ENCODE data around the gene TRAPPC14.

The TRAPPC14 gene

DNA sequence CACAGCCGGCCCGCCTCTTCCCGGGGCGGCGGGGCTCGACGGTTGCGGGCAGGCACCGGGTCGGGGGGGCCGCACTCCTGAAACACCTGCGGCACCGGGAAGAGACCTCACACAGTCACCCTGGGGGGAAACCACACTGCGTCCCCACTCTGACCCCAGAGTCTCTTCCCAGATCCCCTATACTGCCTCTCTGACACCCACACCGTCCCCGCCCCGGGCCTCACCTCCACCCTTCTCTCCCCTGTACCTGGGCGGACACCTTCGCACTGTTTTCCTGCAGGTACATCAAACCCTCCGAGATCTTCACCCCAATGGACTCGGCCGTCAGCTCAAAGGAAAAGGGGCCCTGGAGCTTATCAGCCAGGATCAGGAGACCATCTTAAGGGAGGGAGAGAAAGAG, 13.3 kb upstream of the TRAPPC14 start:
- DNase-seq = no peak

DNA sequence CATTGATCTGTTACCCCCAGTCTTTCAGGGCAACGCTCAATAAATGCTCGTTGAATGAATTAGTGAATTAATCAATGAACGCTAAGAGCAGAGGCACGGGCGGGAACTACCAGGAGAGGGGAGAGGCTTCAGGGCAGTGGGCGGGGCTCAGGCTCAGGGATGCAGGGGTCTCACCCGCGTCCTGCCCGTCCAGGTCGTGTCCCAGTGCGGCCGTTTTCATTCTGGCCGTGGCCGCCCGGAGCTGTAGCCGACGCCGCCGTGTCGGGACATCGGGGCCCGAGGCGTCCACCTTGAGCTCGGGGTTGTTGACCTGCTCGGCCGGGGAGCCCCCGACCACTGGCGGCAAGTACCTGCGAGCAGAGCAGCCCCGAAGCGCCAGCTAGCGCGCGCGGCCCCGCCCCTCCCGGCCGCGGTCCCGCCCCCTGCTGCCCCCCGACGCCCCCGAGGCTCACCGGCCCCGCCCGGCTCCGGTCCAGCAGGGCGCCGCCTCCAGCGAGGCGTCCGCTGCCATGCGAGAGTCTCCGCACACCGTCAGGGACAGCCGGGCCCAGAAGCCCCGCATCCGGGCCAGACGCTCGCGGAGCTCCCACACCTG, 12.7 kb upstream of the TRAPPC14 start:
- DNase-seq = no peak

DNA sequence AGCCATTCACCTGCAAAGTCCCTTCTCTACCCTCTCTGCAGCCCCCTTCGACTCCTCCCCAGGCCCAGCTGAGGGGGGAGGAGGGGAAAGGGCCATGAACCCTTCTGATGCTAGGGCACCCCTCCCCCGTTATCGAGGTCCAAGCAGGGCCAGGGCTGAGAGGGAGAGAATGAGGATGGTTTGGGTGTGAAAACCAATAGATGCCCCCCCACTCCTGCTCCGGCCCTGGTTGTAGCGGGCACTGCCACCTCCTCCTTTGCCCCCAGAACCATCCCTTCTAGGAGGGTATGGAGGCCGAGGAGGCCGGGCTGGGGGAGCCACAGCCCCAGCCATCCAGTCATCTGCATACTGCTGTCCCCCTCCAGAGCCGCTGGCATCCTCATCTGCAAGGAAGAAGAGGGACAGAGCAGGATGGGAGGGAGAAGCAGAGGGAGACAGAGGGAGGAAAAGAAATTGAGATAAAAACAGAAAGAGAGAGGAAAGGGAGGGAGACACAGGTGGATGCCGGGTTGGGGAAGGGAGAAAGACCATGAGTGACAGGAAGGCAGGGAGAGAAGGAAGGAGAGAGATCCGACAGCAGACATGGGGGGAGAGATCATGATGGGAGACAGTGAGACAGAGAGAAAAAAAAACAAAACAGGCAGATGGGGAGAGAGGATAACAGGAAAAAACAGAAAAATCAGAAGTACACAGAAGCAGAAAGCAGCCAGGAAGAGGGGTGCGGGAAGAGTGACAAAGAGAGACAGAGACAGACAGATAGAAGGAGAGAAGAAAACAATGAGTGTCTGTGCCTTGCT, 11.8 kb upstream of the TRAPPC14 start:
- no peak for DNase-seq

DNA sequence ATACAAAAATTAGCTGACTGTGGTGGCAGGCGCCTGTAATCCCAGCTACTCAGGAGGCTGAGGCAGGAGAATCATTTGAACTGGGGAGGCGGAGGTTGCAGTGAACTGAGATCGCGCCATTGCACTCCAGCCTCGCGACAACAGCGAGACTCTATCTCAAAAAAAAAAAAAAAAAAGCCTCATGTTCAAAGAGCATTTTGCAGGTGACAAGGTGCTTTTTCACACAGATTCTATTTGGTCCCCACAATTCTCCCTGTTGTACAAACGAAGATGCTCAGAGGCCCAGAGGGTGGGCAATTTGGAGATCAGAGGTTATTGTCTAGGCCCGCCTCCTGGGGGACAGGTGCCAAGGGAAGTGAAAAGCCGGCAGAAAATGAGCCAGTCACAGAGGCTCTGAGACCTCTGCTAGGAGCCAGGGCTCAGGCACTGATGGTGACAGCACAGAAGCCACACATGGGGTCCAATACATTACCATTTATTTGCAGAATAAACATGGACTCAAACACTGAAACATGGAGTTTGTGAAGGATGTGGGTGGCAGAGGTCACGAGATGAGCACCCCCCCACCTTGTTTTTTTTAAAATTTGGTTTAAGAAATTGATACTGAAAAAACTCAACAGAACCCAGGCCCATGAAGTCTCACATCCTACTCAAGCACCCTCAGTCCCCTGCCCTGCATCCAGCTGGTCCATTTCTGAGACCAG, 10.8 kb upstream of the TRAPPC14 start:
- DNase-seq = no peak

DNA sequence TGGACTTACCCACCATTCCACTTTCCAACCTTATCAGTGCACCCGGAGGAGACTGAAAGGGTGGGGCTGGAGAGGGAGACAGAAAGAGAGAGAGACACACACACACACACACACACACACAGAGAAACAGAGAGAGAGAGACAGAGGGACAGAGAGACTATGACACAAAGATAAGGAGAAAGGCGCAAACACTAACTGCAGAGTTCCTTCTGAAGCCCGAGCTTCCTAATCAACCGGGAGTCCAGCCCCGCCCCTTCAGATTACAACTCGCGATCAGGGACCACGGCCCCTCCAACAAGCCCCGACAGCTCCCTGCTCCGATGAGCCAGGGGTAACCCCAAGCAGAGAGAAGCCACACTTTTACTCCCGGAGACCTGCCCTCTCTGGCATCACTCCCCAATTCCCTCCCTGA, 9.4 kb upstream of the TRAPPC14 start:
- DNase-seq = no peak

DNA sequence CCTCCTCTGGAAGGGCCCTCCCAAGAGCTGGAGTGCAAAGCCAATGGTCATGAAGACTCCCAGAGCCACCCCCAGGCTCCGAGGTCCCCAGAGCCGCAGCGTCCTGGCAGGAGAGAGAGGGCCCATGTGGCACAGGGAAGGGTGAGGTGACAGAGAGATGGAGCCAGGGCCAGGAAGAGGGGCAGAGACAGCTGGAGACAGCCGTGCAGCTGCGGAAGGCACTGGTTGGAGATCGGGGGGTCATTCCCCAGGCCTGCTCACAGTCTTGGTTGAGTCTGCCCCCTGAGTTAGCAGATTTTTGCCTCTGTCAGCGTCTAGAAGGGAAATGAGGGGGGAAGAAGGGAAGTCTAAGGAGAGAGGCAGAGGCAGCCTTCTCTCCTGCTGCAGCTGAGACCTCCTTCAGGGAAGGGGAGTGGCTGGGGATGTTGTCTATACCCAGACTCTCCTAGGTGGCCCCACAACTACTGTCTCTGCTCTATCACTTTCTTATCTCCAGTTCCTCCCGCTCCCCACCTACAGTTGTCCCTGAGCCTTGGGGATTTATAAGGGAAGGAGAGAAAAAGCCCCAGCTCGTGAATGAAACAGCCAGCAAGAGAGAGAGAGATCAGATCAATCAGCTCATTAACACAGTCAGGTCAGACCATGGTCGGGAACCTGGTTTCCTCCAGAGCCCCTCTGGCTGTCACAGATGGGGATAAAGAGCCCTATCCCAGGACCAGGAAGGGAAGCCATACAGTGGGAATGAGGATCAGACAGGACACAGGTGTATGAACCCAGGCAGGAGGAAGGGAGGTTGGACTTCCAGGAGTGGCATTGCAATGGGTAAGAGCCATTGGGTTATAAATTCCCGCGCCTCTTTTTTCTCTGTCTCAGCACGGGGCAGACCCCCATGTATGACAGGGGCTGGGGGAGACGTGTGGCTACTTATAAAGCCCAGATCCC, 8.7 kb upstream of the TRAPPC14 start:
- DNase-seq = no peak

DNA sequence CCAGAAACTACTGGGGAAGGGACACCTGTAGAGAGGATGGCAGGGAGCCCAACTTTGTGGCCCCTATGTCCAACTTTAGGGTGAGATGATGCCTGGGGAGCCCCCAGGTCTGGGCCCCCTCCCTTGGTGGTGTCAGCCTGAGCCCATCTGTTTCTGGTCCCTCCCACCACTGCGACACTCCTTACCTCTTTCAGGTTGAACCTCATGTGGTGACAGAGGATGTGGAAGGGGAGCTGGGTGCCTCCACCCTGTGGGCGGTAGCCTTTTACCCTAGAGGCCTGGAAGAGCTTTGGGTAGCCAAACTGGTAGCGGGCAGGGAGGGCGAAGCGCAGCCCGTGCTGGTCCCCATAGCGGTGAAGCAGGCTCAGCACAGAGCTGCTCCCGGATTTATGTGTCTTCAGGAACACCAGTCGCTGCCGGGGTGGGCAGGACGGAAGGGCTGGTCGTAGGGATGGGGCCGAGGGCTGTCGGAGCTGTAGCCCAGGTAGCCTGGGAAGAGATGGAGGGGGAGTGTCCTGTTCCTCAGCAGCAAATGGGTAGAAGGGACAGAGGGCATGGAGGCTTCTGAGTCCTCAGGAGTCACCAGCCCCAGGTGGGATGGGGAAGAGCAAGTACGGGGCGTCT, 7.9 kb upstream of the TRAPPC14 start:
- DNase-seq = no peak

DNA sequence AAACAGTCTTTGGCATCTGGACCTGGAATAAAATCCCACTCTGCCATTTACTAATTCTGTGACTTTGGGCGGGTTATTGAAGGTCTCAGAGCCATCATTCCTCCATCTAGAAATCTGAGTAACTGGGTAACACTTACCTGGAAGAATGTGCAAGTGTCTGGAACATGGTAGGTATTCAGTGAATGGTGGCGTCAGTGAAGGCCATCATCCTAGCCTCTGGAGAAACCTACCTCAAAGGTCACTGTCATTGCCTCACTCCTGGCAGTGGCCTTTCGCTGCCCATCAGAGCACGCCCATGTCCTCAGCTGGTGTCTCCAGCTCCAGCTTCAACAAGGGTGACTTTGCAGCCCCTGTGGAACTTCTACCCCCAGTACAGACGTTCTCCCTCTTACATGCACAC, 5.3 kb upstream of the TRAPPC14 start:
- DNase-seq = no peak

DNA sequence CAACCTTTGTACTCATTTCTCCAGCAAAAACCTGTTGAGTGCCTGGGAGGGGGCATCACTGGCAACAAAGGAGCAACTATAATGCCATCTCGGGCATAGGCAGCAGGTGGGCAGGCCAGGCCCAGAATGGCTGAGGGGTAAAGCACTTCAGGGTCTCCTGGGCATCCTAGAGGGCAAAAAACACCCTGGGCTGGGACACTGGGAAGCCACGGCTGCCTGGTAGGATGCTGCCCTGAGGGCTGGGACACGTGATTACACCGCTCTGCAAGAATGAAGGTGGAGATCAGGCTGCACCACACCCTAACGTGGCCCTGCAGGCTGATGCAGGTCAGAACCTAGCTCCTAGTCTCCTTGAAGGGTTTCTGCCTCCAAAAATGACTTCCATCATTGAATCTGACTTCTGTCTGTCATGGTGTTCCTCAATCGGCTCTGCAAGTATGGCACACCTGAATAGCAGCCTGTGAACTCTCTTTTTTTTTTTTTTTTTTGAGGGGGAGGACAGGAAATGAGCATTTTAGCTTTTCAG, 4.5 kb upstream of the TRAPPC14 start:
- DNase-seq = no peak

DNA sequence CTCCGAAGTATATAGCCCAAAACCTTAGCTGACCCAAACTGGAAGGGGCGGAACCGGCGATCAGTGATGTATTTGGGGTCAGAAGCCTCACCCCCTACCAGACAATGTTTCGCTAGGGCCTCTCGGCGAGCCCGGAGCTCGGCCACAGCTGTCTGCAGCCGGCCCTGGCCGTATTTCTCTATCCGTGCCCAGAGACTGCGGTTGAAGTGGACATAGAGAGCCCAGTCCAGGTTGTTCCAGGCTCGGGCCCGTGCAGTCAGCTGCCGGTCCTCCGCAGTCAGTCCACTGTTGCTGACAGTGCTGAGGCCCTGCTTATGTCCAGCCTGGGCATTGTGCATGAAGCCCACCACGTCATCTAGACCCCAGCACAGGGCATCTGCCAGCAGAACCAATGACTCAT, 1.5 kb upstream of the TRAPPC14 start:
- DNase-seq = no peak

DNA sequence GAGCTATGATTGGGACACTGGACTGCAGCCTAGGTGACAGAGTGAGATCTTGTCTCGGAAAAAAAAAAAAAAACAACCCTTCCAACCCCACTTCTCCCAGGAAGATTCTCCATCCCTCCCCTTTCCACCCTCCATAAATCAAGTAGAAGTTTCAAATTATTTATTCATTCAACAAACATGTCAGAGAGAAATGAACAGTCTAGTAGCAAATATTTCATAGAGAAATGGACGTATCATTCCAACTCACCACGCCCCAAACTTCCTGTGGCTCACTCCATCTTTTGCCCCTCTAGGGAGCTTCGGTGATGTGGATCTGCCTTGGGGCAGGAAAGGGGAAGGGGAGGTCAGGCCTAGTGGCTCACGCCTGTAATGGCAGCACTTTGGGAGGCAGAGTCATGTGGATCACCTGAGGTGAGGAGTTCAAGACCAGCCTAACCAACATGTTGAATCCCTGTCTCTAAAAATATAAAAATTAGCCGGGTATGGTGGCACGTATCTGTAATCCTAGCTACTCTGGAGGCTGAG, 638 bp upstream of the TRAPPC14 start:
- DNase-seq = no peak

DNA sequence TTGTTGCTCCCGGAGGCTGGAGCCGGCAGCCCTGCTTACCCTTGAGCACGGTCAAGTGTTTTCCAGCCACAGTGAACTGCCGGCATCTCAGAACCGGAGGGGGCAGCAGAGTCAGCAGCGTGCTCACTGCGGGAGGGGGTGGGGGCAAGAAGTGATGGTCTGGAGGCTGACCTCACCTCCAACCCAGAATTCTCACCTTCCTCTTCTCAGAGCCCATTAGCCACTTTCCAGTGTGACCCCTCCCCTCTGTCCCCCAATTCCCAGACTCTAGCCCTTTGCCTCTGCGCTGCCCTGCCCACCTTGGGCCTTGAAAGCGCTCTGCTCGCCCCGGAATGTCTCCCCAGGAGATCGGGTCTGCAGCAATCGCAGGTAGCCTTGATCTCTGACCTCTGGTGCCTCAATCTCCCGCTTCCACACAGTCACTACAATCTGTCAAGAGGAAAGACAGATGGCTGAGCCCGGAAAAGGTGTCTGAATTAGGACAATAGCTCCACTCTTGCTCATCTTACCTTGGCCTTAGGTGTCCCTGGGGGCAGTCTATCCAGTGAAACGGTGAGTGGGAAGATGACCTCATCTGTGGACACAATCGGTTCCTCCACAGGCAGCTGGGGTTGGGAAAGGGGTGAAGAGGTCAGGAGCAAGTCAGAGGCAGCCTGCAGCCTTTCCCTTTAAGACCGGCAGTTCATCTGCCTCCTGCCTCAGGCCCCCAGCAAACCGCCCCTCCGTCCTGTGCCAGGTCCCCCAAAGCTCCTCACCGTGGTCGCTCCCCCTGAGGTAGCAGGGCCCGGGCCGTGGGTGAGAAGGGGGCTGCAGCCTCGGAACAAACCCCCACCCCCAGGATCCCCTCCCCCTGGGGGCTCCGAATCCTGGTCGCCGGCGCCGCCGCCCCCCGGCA, 942 bp downstream of the TRAPPC14 start:
- no peak for DNase-seq

DNA sequence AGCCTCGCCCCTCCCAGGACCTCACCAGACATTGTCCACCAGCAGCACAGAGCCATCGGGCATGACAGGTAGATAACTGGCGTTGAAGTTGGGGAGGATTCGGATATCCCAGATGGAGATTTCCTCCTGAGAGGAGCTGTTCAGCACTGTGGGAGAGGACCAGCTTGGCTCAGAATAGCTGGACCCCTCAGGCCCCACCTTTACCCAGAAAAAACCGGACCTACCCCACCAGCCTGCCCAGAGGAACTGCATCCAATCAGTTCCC, 1.5 kb downstream of the TRAPPC14 start:
- DNase-seq = no peak

DNA sequence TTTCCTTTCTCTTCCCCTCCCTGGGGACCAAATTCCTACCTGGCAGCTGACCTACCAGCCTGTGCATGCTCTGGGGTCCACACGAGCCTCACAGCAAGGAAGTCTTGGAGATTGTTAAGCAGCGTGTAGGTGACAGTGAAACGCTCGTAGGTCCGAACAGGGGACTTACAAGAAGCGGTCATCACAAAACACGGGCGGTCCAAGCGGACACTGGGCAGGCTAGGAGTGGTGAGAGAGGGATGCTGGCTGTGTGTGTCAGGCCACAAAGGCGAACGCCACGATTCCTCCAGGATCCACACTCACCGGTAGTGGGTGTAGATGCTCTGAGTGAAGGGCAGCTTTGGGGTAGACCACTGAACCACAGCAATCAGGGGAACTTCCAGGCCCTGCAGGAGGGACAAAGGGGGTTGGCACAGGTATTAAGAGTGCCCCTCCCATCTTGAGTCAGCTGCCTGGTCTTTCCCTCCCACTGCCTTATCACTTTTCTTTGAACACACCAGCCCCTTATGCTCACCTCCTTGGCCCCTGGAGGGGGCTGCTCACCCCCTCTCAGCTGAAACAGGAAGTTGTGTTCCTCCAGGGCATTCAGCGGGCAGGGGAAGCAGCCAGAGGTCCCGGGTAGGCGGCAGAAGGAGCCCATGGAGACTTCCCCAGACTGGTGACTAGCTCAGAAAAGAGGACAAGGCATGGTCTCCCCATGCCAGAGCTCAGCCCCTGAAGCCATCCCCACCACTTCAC, 2.0 kb downstream of the TRAPPC14 start:
- no peak for DNase-seq

DNA sequence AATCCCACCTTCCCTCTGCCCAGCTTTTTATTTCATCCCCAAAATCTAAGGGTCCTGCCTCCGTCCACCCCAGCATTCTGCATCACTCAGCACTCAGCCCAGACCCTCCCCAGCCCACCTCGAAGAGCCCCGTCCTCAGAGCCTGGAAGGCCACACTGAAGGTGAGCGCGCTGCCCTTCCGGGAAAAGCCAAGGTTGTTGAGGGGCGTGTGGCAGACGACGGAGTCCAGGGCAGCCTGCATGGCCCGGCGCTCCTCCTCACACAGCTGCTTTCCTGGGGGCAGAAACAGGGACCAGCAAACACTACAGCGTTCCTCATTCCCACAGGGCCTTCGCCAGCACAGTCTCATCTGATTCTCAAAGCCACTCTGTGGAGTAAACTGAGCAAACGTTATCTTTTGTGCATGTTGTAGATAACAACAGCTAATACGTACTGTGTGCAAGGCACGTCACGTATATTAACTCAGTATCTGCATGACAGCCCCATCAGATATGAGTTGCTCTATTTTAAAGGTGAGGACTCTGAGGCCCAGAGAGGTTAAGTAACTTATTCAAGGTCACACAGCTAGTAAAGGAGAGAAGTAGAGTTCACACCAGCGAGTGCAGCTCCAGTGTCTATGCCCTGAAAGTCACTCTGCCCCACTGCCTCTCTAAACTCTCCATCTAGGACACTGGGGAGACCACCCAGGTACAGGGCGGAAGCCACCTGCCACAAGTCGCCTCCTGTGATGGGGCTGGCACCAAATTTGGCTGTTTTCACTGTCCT, 2.8 kb downstream of the TRAPPC14 start:
- DNase-seq = no peak

DNA sequence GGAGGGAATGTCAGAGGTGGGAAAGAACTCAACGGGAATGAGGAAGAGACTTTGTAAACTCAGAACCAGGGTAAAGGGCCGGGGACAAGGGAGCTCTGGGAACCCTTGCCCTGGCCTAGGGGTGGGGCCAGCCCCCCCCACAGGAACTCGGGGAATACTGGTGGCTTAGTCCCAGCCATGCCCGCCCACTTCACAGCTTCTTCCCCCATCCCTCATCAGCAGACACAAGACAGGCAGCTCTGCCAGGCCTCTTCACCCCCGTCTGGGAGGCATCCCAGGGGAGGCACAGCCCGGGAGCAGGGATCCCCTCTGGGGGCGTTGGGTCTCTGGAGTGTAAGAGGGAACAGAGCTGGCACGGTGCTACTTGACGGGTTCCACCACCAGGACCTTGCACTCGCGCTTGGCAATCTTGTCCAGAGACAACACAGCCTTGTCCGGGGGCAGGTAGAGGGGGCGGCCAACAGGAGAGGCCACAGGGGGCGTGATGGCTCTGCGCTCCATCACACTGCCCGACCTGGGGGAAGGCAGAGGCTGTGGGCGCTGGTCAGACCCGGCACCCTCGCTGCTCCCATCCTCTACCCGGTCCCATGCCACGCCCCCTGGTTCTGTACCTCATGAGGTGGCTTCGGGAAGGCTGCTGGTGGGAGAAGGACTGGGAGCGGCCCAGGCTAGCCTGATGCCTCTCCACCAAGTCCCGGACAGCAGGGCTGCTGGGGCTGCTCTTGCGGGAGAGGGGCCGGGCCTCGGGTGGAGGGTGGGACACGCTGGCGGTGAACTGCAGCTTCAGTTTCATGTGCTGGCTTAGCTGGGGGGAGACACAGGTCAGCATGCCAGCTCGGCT, 3.7 kb downstream of the TRAPPC14 start:
- DNase-seq = no peak

DNA sequence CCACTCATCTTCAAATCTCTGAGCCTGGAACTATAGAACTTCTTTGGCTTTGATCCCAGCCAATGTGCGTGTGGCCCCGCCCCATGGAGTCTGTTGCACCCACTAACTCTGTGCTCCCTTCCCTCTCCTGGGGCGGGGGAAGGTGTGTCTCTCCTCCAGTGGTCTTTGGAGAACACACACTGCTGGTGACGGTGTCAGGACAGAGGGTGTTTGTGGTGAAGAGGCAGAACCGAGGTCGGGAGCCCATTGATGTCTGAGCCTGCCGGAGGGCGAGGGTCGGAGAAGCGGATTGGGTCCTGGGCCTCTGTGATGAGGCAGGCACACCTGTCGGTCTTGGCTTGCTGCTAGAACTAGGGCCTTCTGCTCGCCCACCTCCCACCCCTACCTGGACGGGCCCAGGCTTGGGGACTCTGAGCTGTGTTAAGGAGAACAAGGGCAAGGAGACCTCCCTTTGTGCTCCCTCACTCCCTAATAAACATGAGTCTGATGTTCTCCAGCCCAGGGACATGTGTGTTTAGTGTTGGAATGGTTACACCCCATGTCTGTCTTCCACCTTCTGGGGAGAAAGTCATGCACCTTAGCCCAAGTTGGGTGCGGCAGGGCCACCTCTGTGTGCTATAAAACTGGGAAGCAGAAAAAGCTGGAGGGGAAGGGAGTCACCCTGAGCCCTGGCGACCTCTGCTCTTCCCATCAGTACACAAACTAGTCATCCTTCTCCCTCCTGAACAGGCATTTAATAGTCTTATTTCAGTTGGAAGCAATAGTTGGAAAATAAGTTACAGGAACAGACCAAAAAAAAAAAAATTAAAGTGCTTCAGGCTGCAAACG, 4.6 kb downstream of the TRAPPC14 start:
- DNase-seq = no peak

Measured in bone marrow (tissue), 2 donors.